ENCODE measurements around the gene LTBP1.

The LTBP1 gene

DNA sequence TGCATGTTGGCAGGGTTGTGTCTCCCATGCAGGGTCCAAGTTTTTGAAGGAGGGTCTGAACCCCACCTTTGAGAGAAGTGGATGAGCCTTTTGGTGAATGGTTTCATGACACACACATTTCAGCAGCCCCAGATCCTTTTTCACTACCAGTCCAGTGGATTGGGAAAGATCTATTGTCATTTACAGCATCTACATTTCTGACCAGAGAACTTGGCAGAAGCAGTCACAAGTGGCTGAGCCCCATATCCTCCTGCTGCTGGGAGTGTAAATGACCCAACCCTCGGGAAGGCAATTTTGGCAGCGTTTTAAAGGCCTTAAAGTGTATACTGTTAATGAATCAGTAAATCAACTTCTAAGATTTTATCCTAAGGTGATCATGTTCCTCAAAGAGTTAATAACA is 355.6 kb downstream of the LTBP1 start:
- Histone ChIP-seq H3K9me3 (ENCODE audit: control insufficient read depth, low read length) (no peaks in the 10 kb centered on the region), H3K4me1 (ENCODE audit: control insufficient read depth, insufficient read depth, low read length) (peaks cover 38% of the 10 kb centered on the region), H3K27me3 (replicated peaks; ENCODE audit: control insufficient read depth, insufficient read depth, low read length) (no peaks in the 10 kb centered on the region), H3K9ac (ENCODE audit: low read length) (no peak overlapping the region), H3K4me3 (ENCODE audit: low read length) (no peak overlapping the region), H3K36me3 (ENCODE audit: control insufficient read depth, insufficient read depth, low read length, severe bottlenecking) (no peaks in the 10 kb centered on the region)
- DNase-seq (ENCODE audit: low read depth) = peak; percentile 30

DNA sequence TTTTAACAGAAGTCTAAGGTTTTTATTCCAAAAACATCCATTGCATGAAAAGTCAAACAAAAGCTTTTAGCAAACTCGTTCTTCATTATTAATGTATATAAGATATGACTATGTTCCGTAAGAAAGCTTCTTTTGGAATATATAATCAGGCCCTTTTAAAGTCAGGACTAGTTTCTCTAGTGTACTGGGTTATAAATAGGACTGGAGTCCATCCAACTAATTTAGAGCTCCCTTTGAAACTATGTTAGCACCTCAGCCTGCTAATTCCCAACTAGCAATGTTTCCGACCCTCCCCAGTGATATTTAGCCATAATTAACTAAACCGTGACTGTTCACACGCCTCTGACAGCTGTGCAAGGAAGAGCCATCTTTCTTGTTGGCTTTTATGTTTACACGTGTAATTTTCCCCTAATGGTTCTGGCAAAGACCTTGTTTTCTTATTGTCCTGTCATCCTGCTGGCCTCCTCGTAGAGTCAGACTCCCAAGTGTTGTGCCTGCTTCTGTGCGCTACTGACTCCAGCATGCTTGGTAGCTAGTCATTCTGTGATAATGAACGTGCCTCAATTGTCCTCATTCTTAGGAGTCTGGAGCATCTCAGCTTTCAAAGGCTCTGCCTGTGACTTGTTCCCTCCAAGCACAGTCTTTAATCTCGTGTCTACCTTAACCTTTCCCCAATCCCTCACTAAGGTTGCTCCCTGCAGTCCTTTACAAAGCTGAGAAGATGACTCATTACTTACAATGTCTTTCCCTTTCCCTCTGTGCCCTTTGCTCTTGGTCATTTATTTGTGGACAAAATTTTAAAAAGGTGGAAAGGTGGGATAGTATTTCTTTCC is 357.5 kb downstream of the LTBP1 start:
- peaks cover 24% of the 10 kb centered on the region for H3K4me1 ChIP-seq (ENCODE audit: control insufficient read depth, insufficient read depth, low read length)
- no peak for DNase-seq (ENCODE audit: low read depth)
- H3K4me3 ChIP-seq (ENCODE audit: low read length) = no peak overlapping the region
- H3K36me3 ChIP-seq (ENCODE audit: control insufficient read depth, insufficient read depth, low read length, severe bottlenecking) = no peaks in the 10 kb centered on the region
- H3K9ac ChIP-seq (ENCODE audit: low read length) = no peak overlapping the region
- no peaks in the 10 kb centered on the region for H3K27me3 ChIP-seq (replicated peaks; ENCODE audit: control insufficient read depth, insufficient read depth, low read length)
- no peaks in the 10 kb centered on the region for H3K9me3 ChIP-seq (ENCODE audit: control insufficient read depth, low read length)

- no peaks in the 10 kb centered on the region for H3K9me3 ChIP-seq (ENCODE audit: control insufficient read depth, low read length)
- H3K4me1 ChIP-seq (ENCODE audit: control insufficient read depth, insufficient read depth, low read length) = peaks cover 12% of the 10 kb centered on the region
Observed at GRCh38 chr2:33307659-33308270, 361.0 kb downstream of the LTBP1 start.

DNA sequence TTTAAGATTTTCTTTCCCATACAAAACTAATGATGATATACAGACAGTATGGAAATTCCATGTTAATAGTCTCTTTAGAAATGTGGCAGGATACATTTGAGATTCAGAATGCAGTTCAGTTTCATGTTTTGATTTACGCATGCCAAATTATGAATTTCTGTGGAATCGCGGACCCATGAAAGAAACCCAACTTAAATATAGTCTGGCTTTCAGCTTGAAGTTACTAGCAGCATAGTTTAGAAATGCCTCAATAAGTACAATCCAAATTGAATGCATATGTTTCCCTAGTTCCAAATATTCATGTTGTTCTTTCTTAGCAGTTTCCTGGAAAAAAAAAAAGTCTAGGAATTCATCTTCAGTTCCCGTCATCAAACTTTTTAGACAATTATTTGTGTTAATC is 365.6 kb downstream of the LTBP1 start:
- H3K9me3 ChIP-seq (ENCODE audit: control insufficient read depth, low read length) = no peaks in the 10 kb centered on the region
- H3K27me3 ChIP-seq (replicated peaks; ENCODE audit: control insufficient read depth, insufficient read depth, low read length) = no peaks in the 10 kb centered on the region
- peaks cover 27% of the 10 kb centered on the region for H3K4me1 ChIP-seq (ENCODE audit: control insufficient read depth, insufficient read depth, low read length)
- no peak overlapping the region for H3K4me3 ChIP-seq (ENCODE audit: low read length)
- DNase-seq (ENCODE audit: low read depth) = peak; percentile 68
- no peaks in the 10 kb centered on the region for H3K36me3 ChIP-seq (ENCODE audit: control insufficient read depth, insufficient read depth, low read length, severe bottlenecking)
- no peak overlapping the region for H3K9ac ChIP-seq (ENCODE audit: low read length)

More at GRCh38 chr2:33307659-33308270, 361.0 kb downstream of the LTBP1 start:
- H3K4me3 ChIP-seq (ENCODE audit: low read length) = no peak overlapping the region
- no peaks in the 10 kb centered on the region for H3K36me3 ChIP-seq (ENCODE audit: control insufficient read depth, insufficient read depth, low read length, severe bottlenecking)
- no peaks in the 10 kb centered on the region for H3K27me3 ChIP-seq (replicated peaks; ENCODE audit: control insufficient read depth, insufficient read depth, low read length)
- DNase-seq (ENCODE audit: low read depth) = no peak
- no peak overlapping the region for H3K9ac ChIP-seq (ENCODE audit: low read length)

DNA sequence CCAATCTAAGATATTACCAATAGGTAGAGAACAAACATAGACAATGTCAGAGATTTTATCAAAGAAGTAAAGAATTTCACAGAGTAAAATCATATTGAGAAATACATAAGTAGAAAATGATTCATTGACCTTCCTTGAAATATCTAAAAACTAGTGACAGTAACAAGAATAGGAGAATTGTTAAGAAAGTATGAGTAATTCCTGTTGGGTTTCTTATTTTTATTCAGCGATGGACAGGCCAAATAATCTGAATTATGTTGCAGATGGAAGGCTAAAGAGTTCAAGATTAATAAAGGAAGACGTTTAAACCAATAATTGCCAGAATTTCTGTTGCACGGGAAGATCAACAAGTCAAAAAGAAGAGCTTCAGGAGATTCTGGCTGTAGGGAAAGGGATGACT is 366.3 kb downstream of the LTBP1 start:
- no peak overlapping the region for H3K4me3 ChIP-seq (ENCODE audit: low read length)
- no peaks in the 10 kb centered on the region for H3K36me3 ChIP-seq (ENCODE audit: control insufficient read depth, insufficient read depth, low read length, severe bottlenecking)
- H3K9me3 ChIP-seq (ENCODE audit: control insufficient read depth, low read length) = no peaks in the 10 kb centered on the region
- peak; percentile 39 for DNase-seq (ENCODE audit: low read depth)
- peaks cover 33% of the 10 kb centered on the region for H3K4me1 ChIP-seq (ENCODE audit: control insufficient read depth, insufficient read depth, low read length)
- H3K9ac ChIP-seq (ENCODE audit: low read length) = no peak overlapping the region
- no peaks in the 10 kb centered on the region for H3K27me3 ChIP-seq (replicated peaks; ENCODE audit: control insufficient read depth, insufficient read depth, low read length)

DNA sequence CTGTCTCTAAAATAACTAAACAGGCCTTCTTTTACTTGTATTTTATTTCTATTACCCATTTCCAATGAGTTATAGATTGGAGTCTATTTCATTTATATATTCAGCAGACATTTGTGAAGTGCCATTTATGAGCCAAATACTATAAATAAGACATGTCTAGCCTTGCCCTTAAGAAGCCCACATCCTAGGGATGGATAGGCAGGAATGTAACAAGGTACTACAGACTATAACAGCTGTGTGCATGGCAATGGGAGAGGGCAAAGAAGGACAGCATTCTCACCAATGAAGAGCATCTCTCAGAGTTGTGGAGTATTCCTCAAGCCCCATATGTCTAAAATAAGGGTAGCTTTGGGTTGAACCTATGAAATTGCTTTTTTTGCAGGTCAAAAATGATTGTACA is 367.8 kb downstream of the LTBP1 start:
- Histone ChIP-seq H3K4me1 (ENCODE audit: control insufficient read depth, insufficient read depth, low read length) (peaks cover 33% of the 10 kb centered on the region), H3K4me3 (ENCODE audit: low read length) (no peak overlapping the region), H3K36me3 (ENCODE audit: control insufficient read depth, insufficient read depth, low read length, severe bottlenecking) (no peaks in the 10 kb centered on the region), H3K27me3 (replicated peaks; ENCODE audit: control insufficient read depth, insufficient read depth, low read length) (no peaks in the 10 kb centered on the region), H3K9me3 (ENCODE audit: control insufficient read depth, low read length) (no peaks in the 10 kb centered on the region), H3K9ac (ENCODE audit: low read length) (no peak overlapping the region)
- DNase-seq (ENCODE audit: low read depth) = no peak

DNA sequence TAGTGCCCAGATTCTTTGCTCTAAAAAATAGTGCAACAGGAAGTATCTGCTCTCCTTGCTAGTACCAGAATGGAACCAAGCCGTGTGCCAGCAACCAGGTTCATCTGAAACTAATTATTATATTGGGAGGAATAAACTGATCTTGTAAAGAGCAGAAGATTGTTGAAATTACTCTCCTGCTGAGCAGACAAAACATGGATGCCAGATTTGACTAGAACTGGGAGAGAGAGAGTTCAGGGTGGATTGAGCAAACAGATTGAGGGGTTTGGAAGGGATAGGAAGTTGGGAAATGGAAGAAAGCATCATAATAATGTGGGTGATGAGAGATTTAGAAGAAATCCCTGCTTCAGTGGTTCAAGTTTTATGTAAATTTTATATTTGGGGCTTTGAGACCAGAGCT is 369.6 kb downstream of the LTBP1 start:
- Histone ChIP-seq H3K9me3 (ENCODE audit: control insufficient read depth, low read length) (no peaks in the 10 kb centered on the region), H3K27me3 (replicated peaks; ENCODE audit: control insufficient read depth, insufficient read depth, low read length) (no peaks in the 10 kb centered on the region), H3K4me1 (ENCODE audit: control insufficient read depth, insufficient read depth, low read length) (peaks cover 36% of the 10 kb centered on the region), H3K36me3 (ENCODE audit: control insufficient read depth, insufficient read depth, low read length, severe bottlenecking) (no peaks in the 10 kb centered on the region), H3K4me3 (ENCODE audit: low read length) (peak overlapping the region; percentile 17), H3K9ac (ENCODE audit: low read length) (no peak overlapping the region)
- peak; percentile 30 for DNase-seq (ENCODE audit: low read depth)

- H3K27me3 ChIP-seq (replicated peaks; ENCODE audit: control insufficient read depth, insufficient read depth, low read length) = no peaks in the 10 kb centered on the region
- DNase-seq (ENCODE audit: low read depth) = no peak
- H3K4me1 ChIP-seq (ENCODE audit: control insufficient read depth, insufficient read depth, low read length) = peaks cover 43% of the 10 kb centered on the region
- H3K9me3 ChIP-seq (ENCODE audit: control insufficient read depth, low read length) = no peaks in the 10 kb centered on the region
- H3K4me3 ChIP-seq (ENCODE audit: low read length) = no peak overlapping the region
- H3K36me3 ChIP-seq (ENCODE audit: control insufficient read depth, insufficient read depth, low read length, severe bottlenecking) = no peaks in the 10 kb centered on the region
- H3K9ac ChIP-seq (ENCODE audit: low read length) = no peak overlapping the region
Observed at GRCh38 chr2:33317369-33318007, 370.7 kb downstream of the LTBP1 start.

GRCh38 chr2:33318456-33318855 is 371.7 kb downstream of the LTBP1 start:
- no peak for DNase-seq (ENCODE audit: low read depth)
- Histone ChIP-seq H3K9ac (ENCODE audit: low read length) (no peak overlapping the region), H3K36me3 (ENCODE audit: control insufficient read depth, insufficient read depth, low read length, severe bottlenecking) (no peaks in the 10 kb centered on the region), H3K27me3 (replicated peaks; ENCODE audit: control insufficient read depth, insufficient read depth, low read length) (no peaks in the 10 kb centered on the region), H3K4me3 (ENCODE audit: low read length) (no peak overlapping the region), H3K9me3 (ENCODE audit: control insufficient read depth, low read length) (no peaks in the 10 kb centered on the region), H3K4me1 (ENCODE audit: control insufficient read depth, insufficient read depth, low read length) (peaks cover 37% of the 10 kb centered on the region)

DNA sequence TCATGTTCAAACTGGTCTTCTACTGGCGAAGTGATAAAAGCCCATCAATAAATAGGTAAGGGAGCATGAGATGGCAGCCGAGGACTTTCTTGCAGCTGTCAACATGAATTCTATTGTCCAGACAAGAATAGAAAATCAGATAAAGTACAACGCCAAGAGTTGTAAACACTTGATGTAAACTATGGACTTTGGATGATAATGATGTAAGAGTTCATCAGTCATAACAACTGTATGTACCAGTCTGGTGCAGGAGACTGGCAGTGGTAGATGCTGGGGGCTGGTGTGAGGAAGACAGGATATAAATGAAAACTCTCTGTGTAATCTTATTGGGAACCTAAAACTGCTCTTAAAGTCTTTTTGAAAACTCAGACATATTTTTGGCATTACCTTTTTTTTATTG is 373.8 kb downstream of the LTBP1 start:
- DNase-seq (ENCODE audit: low read depth) = no peak
- no peaks in the 10 kb centered on the region for H3K36me3 ChIP-seq (ENCODE audit: control insufficient read depth, insufficient read depth, low read length, severe bottlenecking)
- no peaks in the 10 kb centered on the region for H3K9me3 ChIP-seq (ENCODE audit: control insufficient read depth, low read length)
- no peak overlapping the region for H3K9ac ChIP-seq (ENCODE audit: low read length)
- H3K4me1 ChIP-seq (ENCODE audit: control insufficient read depth, insufficient read depth, low read length) = peaks cover 35% of the 10 kb centered on the region
- H3K4me3 ChIP-seq (ENCODE audit: low read length) = no peak overlapping the region
- H3K27me3 ChIP-seq (replicated peaks; ENCODE audit: control insufficient read depth, insufficient read depth, low read length) = no peaks in the 10 kb centered on the region

GRCh38 chr2:33321236-33321771 is 374.6 kb downstream of the LTBP1 start:
- DNase-seq (ENCODE audit: low read depth) = peak; percentile 85
- Histone ChIP-seq H3K27me3 (replicated peaks; ENCODE audit: control insufficient read depth, insufficient read depth, low read length) (no peaks in the 10 kb centered on the region), H3K9me3 (ENCODE audit: control insufficient read depth, low read length) (no peaks in the 10 kb centered on the region), H3K4me3 (ENCODE audit: low read length) (peak overlapping the region; percentile 3), H3K4me1 (ENCODE audit: control insufficient read depth, insufficient read depth, low read length) (peaks cover 31% of the 10 kb centered on the region), H3K36me3 (ENCODE audit: control insufficient read depth, insufficient read depth, low read length, severe bottlenecking) (no peaks in the 10 kb centered on the region), H3K9ac (ENCODE audit: low read length) (no peak overlapping the region)

All from adipocyte (in vitro differentiated cells).